ENCODE measurements around the gene LRP3.

DNA sequence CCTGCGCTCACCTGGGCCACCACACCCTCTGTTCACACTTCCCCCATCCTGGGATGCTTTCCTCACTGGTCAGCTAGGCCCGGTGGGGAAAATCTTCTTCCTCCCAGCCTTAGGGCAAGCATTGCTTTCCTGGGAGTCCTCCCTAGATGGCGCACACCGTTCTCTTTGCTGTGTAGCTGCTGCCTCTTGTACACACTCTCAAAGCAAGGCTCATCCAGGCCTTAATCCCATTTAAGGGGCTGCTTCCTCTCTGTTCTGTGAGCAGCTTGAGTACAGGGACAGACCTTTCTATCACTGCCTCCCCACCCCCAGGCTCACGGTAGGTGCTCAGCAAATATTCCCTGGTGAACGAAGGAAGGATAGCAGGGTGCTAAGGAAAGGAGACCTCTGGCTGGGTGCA is 20.5 kb downstream of the LRP3 start:
- TF ChIP-seq, protein P1, sequence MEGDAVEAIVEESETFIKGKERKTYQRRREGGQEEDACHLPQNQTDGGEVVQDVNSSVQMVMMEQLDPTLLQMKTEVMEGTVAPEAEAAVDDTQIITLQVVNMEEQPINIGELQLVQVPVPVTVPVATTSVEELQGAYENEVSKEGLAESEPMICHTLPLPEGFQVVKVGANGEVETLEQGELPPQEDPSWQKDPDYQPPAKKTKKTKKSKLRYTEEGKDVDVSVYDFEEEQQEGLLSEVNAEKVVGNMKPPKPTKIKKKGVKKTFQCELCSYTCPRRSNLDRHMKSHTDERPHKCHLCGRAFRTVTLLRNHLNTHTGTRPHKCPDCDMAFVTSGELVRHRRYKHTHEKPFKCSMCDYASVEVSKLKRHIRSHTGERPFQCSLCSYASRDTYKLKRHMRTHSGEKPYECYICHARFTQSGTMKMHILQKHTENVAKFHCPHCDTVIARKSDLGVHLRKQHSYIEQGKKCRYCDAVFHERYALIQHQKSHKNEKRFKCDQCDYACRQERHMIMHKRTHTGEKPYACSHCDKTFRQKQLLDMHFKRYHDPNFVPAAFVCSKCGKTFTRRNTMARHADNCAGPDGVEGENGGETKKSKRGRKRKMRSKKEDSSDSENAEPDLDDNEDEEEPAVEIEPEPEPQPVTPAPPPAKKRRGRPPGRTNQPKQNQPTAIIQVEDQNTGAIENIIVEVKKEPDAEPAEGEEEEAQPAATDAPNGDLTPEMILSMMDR (IDR thresholded peaks at IDR 0.05) = peak; percentile 27
- TF ChIP-seq NRF1 (IDR thresholded peaks at IDR 0.05; ENCODE audit: low read depth, low read length) (no peak), FOXM1 (IDR thresholded peaks at IDR 0.05; ENCODE audit: low read depth) (no peak), EP300 (IDR thresholded peaks at IDR 0.05; ENCODE audit: borderline replicate concordance in 1 of 2, low read depth in 1 of 2, low read length in 1 of 2) (no peak), TAF1 (IDR thresholded peaks at IDR 0.05; ENCODE audit: borderline replicate concordance, low read depth, low read length) (no peak), MAX (IDR thresholded peaks at IDR 0.05; ENCODE audit: low read depth) (no peak), TEAD4 (IDR thresholded peaks at IDR 0.05; ENCODE audit: borderline replicate concordance, insufficient read depth) (no peak), POLR2AphosphoS5 (IDR thresholded peaks at IDR 0.05; ENCODE audit: low read depth, low read length) (no peak)

All from SK-N-SH (cell line).